Mucosa of stomach (tissue), 1 donor: ENCODE results near the gene DPYSL5.
A peak's percentile ranks its signal among the peaks of the same experiment; 100 is the strongest.

Experiments
- H3K27me3 ChIP-seq: one replicate; pipeline ENCODE4 v1.7.0; 2013; ENCODE audit warnings: mild to moderate bottlenecking, low read length; ENCODE audit not compliant: control insufficient read depth, insufficient read depth
- H3K36me3 ChIP-seq: one replicate; pipeline ENCODE4 v1.7.0; 2013; ENCODE audit warnings: low read length; ENCODE audit not compliant: control insufficient read depth, insufficient read depth
- H3K4me1 ChIP-seq: one replicate; pipeline ENCODE4 v1.7.0; 2013; ENCODE audit warnings: mild to moderate bottlenecking, low read length; ENCODE audit not compliant: control insufficient read depth, insufficient read depth
- H3K4me3 ChIP-seq: one replicate; pipeline ENCODE4 v1.7.0; 2013; ENCODE audit warnings: low read length
- H3K9ac ChIP-seq: one replicate; pipeline ENCODE4 v1.7.0; 2013; ENCODE audit warnings: mild to moderate bottlenecking, low read length, moderate library complexity
- H3K9me3 ChIP-seq: one replicate; pipeline ENCODE4 v1.7.0; 2013; ENCODE audit warnings: mild to moderate bottlenecking, low read length, moderate library complexity; ENCODE audit not compliant: control insufficient read depth
- donor health status: Pancreatic carcinoma.

DPYSL5 gene

DNA sequence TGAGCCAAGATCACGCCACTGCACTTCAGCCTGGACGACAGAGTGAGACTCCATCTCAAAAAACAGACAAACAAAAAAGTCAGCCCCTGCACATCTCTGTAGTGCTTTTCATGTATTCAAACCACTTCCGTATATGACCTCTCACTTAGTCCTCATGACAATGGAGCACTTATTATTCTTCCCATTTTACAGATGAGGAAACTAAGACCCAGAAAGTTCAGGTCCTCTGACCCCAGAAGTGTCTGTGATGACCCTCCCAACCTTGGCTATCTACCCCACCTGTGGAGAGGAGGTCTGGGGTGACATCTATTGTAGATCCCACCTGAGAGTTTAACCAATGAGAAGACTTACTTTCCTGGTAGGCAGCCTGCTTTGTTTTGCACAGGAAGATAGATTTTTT lies 100.9 kb downstream of the DPYSL5 start:
- Histone ChIP-seq H3K27me3 (peaks cover 9% of the 10 kb centered on the region), H3K4me1 (peaks cover 4% of the 10 kb centered on the region), H3K9me3 (no peaks in the 10 kb centered on the region), H3K9ac (no peak overlapping the region), H3K36me3 (no peaks in the 10 kb centered on the region), H3K4me3 (no peak overlapping the region)

DNA sequence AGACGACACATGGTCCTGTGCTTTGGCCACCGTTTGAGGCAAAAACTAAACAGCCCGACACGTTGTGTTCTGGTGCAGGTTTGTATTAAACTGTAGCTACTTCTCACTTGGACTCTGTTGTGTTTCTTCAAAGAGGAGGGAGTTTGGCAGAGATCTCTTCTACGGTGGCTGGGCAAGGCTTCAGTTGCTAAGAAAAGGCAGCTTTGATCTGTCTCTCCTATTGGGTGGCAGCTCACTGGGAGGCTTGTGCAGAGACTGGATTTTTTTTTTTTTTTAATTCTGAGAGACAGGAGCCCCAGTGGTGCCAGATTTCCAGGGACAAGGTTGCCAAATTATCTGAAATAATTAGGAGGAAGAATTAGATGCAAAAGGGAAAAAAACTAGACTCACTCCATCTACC lies 102.3 kb downstream of the DPYSL5 start:
- H3K9ac ChIP-seq = no peak overlapping the region
- no peak overlapping the region for H3K4me3 ChIP-seq
- no peaks in the 10 kb centered on the region for H3K36me3 ChIP-seq
- peaks cover 9% of the 10 kb centered on the region for H3K27me3 ChIP-seq
- peaks cover 4% of the 10 kb centered on the region for H3K4me1 ChIP-seq
- no peaks in the 10 kb centered on the region for H3K9me3 ChIP-seq

DNA sequence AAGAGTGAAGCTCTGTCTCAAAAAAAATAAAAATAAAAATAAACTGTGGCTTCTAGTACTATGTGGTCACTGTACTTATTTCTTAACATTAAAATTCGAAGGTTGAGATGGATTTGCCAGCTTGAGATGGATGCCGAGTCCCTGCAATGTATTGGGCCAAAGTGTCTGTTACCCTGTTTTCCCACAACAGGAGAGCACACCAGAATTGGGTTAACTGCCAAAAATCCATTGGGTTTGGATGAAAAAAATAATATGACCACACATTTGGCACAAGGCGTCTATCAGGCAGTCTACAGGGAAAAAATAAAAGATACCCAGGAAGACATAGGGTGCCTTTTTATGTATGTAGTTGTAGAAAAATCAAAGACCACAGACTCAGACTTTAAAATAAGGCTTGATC lies 103.3 kb downstream of the DPYSL5 start:
- Histone ChIP-seq H3K9me3 (no peaks in the 10 kb centered on the region), H3K36me3 (no peaks in the 10 kb centered on the region), H3K4me1 (peaks cover 4% of the 10 kb centered on the region), H3K9ac (no peak overlapping the region), H3K27me3 (peaks cover 6% of the 10 kb centered on the region), H3K4me3 (no peak overlapping the region)

DNA sequence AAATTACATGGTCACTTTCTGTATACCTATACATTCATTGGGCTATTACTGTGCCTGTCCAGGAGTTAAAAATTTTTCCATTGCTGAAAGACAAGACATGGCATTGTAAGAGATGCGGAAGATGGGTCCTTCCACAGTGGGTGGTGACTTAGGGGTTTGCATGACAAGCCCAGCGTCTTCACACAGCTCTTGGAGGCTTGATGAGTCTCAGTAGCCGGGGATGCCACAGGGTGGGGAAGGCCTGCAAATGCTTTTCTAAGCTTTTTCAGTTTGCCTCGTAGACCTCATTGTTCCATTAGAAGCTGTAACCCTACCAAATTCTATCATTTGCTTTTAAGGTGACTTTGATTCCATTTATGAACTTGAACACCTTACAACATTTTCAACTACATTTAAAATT lies 104.4 kb downstream of the DPYSL5 start:
- H3K4me1 ChIP-seq = no peaks in the 10 kb centered on the region
- H3K27me3 ChIP-seq = peaks cover 7% of the 10 kb centered on the region

DNA sequence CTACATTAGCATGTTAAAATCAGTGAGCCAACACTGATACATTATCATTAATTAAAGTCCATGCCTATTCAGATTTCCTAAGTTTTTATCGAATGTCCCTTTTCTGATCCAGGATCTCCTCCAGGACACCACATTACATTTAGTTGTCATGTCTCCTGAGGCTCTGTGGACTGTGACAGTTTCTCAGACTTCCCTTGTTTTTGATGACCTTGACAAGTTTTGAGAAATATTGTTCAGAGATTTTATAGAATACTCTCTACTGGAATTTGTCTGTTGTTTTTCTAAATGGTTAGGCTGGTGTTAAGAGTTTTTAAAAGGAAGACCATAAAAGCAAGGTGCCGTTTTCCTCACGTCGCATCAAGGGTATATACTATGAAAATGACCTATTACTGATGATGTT lies 106.2 kb downstream of the DPYSL5 start:
- Histone ChIP-seq H3K36me3 (no peaks in the 10 kb centered on the region), H3K4me1 (no peaks in the 10 kb centered on the region), H3K9ac (no peak overlapping the region), H3K9me3 (no peaks in the 10 kb centered on the region), H3K4me3 (no peak overlapping the region), H3K27me3 (peaks cover 8% of the 10 kb centered on the region)

More for the DNA sequence above, 104.4 kb downstream of the DPYSL5 start:
- Histone ChIP-seq H3K36me3 (no peaks in the 10 kb centered on the region), H3K9me3 (no peaks in the 10 kb centered on the region), H3K4me3 (no peak overlapping the region), H3K9ac (no peak overlapping the region)

DNA sequence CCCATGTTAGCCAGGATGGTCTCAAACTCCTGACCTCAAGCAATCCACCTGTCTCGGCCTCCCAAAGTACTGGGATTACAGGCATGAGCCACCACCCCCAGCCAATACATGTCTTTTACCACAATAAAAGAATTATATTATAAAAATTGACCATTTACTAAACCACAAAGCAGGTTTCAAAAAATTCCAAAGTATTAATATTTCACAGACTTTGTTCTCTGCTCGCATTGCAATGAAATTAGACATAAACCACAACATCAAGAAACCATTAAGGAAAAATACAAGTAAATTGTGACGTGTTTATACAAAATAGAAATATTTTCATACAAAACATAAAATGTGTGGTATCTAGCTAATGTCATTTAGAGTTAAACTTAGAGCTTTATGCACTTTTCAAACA lies 109.1 kb downstream of the DPYSL5 start:
- Histone ChIP-seq H3K36me3 (no peaks in the 10 kb centered on the region), H3K27me3 (peaks cover 8% of the 10 kb centered on the region), H3K9ac (no peak overlapping the region), H3K4me3 (no peak overlapping the region), H3K9me3 (no peaks in the 10 kb centered on the region), H3K4me1 (no peaks in the 10 kb centered on the region)

DNA sequence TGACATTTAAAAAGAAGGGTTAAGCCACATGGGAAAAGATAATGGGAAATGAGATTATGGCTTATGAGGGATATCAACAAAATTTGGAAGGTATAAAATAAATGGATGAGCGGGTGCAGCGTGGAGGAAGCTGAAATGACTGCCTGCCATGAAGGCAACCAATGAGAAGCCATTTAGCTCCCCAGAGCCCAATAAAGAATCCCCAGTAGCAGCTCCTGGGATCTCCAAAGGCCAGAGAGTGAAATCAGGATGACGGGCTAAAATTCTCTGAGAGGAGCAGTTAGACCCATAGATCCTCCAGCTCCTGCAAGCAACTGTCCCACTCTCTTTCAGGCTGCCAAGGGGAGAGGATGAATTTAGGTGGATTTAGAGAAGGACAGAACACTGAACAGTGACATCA lies 109.6 kb downstream of the DPYSL5 start:
- Histone ChIP-seq H3K4me3 (no peak overlapping the region), H3K4me1 (no peaks in the 10 kb centered on the region), H3K27me3 (peaks cover 8% of the 10 kb centered on the region), H3K9me3 (no peaks in the 10 kb centered on the region), H3K9ac (no peak overlapping the region), H3K36me3 (no peaks in the 10 kb centered on the region)

DNA sequence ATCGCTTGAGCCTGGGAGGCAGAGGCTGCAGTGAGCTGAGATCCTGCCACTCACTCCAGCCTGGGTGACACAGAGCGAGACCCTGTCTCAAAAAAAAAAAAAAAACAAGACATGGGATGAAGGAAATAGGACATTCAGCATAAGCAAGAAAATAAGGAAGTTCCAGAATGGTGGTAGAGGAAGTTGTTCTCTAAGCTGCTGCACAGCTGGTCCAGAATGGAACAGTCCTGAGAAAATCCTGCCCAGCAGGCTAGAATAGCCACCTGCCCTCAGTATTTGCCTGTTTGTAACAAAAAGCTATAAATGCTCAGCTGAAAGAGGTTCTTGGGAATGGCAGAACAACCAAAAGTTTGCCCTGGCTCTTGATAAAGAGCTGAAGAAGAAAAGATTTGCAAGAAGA lies 111.4 kb downstream of the DPYSL5 start:
- no peak overlapping the region for H3K4me3 ChIP-seq
- no peak overlapping the region for H3K9ac ChIP-seq
- H3K27me3 ChIP-seq = peaks cover 8% of the 10 kb centered on the region
- no peaks in the 10 kb centered on the region for H3K36me3 ChIP-seq
- no peaks in the 10 kb centered on the region for H3K9me3 ChIP-seq
- no peaks in the 10 kb centered on the region for H3K4me1 ChIP-seq

DNA sequence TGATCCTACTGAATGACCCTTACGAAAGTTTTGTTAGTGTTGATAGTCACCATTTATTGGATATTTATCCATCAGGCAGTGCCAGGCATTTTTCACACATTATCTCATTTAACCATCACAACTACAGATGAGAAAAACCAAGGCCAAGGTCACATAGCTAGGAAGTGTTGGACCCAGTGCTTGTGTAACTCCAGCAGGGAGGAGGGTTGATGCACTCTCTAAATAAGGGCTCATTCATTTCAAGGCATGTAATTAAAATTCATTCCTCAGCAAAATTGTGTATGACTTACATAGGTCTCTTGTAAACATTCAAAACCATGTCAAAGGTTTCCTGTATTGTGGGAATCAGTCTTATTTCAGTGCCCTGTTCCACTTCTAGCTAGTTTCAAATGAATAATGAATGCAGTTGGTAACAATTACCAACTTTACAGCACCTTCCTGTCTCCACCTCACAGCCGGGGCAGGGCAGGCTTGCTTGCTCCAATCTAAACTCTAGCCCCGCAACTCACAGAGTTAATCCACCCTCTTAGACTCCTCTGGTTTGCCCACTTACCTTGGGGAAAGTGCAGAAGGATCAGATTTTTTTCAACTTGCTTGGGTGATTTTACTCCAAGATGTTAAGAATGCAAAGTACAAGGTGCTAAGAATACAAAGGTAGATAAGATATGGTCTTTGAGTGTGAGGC lies 116.7 kb downstream of the DPYSL5 start:
- no peak overlapping the region for H3K9ac ChIP-seq
- no peaks in the 10 kb centered on the region for H3K36me3 ChIP-seq
- peaks cover 10% of the 10 kb centered on the region for H3K27me3 ChIP-seq
- no peaks in the 10 kb centered on the region for H3K4me1 ChIP-seq
- no peaks in the 10 kb centered on the region for H3K9me3 ChIP-seq
- H3K4me3 ChIP-seq = no peak overlapping the region

DNA sequence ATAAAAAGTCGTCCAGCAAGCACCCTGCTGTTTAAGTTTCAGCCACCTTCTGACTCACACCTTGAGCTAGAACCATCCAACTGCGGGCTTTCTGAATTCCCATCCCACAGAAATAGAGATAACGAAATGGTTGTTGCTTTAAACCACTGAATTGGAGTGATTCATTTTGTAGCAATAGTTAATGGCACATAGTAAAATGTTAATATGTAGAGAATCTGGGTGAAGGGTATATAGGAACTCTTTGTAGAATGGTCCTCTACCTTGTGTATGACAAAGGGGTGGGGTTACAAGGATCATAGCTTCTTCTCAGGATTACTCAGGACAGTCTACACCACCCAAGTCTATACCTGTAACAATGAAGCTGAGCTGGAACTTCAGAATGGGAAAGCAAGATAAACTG lies 120.1 kb downstream of the DPYSL5 start:
- H3K36me3 ChIP-seq = no peaks in the 10 kb centered on the region
- no peak overlapping the region for H3K4me3 ChIP-seq
- no peaks in the 10 kb centered on the region for H3K9me3 ChIP-seq
- H3K4me1 ChIP-seq = peaks cover 21% of the 10 kb centered on the region
- peaks cover 11% of the 10 kb centered on the region for H3K27me3 ChIP-seq
- no peak overlapping the region for H3K9ac ChIP-seq

DNA sequence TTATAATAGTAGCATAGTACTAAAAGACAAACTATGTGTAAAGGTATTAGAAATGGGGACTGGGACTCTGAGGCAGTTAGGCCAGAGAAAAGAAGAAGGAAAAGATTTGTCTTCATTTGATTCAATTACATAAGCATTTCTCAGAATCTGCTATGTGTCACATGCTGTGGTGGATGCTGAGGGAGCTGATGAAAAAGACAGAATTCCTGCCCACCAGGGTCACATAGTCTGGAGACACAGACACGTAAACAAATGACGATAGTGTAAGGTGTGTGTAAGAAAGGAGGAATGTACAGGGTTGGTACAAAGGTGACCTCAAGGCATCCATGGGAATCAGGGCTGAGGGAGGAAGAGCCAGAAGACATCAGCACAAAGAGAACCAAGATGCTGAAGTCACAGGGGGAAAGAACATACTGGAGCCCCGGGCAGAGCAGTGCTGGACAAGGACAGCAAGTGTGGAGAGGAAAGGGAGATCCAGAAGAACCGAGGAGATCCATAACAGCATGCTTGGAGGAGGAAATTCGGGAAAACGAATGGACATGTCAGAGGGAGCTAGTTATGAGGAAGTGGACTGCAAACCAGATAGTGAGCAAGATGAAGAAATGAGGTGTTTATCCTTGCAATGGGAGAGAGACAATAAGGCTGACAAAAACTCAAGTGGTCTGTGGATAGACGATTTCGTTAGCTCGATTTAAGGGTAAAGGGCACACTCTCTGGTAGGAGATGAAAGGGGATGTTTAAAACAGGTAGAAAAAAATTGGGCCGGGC lies 121.3 kb downstream of the DPYSL5 start:
- Histone ChIP-seq H3K9ac (no peak overlapping the region), H3K9me3 (no peaks in the 10 kb centered on the region), H3K27me3 (peaks cover 11% of the 10 kb centered on the region), H3K4me1 (peaks cover 21% of the 10 kb centered on the region), H3K36me3 (no peaks in the 10 kb centered on the region), H3K4me3 (no peak overlapping the region)

DNA sequence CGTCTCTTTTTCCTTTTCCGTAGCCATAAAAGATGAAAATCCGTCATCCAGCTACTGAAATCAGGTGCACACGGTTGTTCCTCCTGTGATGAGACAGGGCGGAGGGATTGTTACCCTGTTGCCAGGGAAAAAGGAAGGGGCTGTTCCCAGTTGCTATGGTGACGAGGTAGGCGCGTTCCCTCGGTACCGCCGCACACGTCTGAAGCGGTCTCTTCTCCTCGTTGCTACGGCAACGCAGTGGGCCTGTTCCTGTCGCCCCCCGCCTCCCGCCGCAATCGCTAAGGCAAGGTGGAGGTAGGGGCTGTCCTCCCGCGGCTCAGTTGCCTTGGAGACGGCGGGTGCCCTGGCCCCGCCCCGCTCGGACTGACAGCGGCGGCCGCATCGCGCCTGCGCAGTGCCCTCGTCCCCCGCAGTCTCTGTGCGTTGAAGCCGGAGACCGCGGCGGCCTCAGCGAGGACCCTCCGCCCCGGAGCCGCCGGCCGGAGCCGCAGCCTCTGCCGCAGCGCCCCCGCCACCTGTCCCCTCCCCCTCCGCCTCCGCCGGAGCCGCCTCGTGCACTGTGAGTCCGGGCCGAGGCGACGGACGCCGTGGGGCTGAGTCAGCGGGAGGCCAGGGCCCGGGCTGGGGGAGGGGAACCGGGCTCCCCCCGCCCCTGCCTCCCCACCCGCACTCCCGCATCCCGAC lies 122.5 kb downstream of the DPYSL5 start, which contains the start of gene MAPRE3:
Gene MAPRE3, plus strand, starts transcription at position 394 of the 684 bp plus-strand sequence. CDS start 51,582 bp downstream, outside the sequence.
- Histone ChIP-seq H3K36me3 (no peaks in the 10 kb centered on the region), H3K4me3 (peak within 1 kb of the TSS; percentile 74), H3K9ac (peak within 1 kb of the TSS; percentile 63), H3K27me3 (peaks cover 11% of the 10 kb centered on the region), H3K9me3 (no peaks in the 10 kb centered on the region), H3K4me1 (peaks cover 21% of the 10 kb centered on the region)
